Astrocyte of the cerebellum (primary cell): ENCODE measurements around the gene PARVA.

ENCODE experiments used
- DNase-seq: peaks from one replicate; pipeline ENCODE4 v3.0.0-alpha.2; 2011; ENCODE audit warnings: low read depth
- H3K4me3 ChIP-seq: 2 replicates; pipeline ENCODE4 v1.5.1; 2011; ENCODE audit warnings: mild to moderate bottlenecking, low read depth, low read length, moderate library complexity
- CTCF ChIP-seq: IDR thresholded peaks from 2 replicates; pipeline ENCODE4 v1.5.1; 2012; ENCODE audit warnings: low read length, low read depth, moderate library complexity, mild to moderate bottlenecking; ENCODE audit errors: missing control alignments
- in situ Hi-C: cut with HindIII; loops from 2 replicates; pipeline ENCODE4 v1.10.0; 2017; ENCODE audit warnings: low sequenced_read_pairs

Gene PARVA

DNA sequence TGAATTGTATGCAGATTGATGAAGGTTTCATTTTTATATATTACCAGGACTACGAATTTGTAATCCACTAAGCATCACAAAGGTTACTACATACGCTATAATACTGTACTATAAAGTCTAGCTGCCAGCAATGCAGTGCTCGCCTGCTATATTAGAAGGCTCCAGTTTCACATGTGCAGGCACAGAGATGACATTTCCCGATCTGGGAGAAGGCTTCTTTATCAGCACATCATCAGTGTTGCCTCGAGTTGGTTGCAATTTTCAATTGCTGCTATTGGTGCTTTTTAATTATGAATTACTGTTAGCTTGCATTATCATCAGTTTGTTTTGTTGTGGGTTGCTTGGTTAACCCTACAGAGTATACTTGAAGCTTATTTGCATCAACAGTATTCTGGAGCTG lies 153.6 kb downstream of the PARVA start:
- in situ Hi-C loops: no loop called here
- H3K4me3 ChIP-seq: no peak overlapping the region
- no peak for DNase-seq
- TF ChIP-seq CTCF: no peak

GRCh38 chr11:12531681-12532080 lies 154.3 kb downstream of the PARVA start:
- H3K4me3 ChIP-seq: no peak overlapping the region
- no peak for DNase-seq
- no peak for TF ChIP-seq CTCF
- in situ Hi-C loops: no loop called here

DNA sequence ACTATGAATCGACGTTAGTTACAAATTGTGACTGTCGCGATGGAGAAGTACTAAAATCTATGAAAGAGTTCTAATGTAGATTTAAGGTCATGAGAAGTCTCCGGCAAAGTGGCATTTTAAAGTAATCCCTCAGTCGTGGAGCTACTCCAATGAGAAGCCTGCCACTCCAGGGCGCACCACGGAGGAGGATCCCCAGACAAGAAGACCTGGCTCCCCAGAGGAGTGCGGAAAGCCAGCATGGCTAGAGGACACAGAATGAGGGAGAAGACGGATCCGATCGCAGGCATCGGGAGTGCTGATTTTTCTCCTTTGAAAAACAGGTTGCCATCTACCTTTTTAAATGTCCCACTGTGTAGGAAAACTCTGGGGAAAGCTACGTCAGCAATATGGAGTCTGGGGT lies 155.2 kb downstream of the PARVA start:
- TF ChIP-seq CTCF: no peak
- in situ Hi-C loops: no loop called here
- no peak overlapping the region for H3K4me3 ChIP-seq
- DNase-seq: no peak

DNA sequence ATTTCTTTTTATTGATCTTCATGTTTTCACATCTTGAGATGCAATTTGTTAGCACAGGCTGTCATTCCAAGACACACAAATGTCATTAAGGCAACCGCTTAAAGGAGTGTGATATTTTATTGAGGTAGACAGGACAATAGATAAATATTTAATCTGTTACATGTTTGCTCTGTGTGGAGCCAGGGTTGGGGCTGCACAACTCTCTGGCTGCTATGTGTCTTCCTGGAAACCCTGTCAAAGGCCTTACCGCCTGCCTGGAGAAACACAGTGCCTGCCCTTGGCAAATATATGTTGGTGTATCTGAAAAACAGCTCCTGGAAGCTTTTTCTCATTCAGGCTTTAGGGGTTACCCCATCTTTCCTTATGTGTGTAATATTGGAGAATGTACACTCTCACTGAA lies 157.2 kb downstream of the PARVA start:
- no peak overlapping the region for H3K4me3 ChIP-seq
- TF ChIP-seq CTCF: no peak
- in situ Hi-C loops: no loop called here
- DNase-seq: no peak

DNA sequence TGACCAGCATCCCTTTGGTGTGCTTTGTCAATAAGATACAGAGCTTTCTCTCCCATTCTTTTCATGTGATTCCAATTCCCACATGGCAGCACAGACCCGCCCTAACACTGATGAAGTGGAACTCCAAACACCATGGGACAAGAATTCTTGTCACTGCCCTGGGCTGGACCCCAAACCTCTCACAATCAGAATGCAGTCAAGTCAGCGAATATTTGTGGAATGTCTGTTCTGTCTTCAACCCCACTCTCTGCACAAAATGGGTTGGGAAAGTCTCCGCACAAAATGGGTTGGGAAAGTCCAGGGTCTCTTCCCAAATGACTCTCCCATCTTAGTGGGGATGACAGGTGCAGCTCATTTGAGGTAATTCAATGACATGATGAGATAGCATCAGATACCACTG lies 157.9 kb downstream of the PARVA start:
- no peak for TF ChIP-seq CTCF
- no peak for DNase-seq
- H3K4me3 ChIP-seq: no peak overlapping the region
- in situ Hi-C loops: no loop called here

GRCh38 chr11:12536566-12536965 lies 159.2 kb downstream of the PARVA start:
- no peak for TF ChIP-seq CTCF
- no peak overlapping the region for H3K4me3 ChIP-seq
- DNase-seq: no peak
- in situ Hi-C loops: no loop called here
